Suppressor macrophage (primary cell): Measurements from ENCODE around the gene TMEM54.

ENCODE experiments used
- DNase-seq, 4 experiments: peaks; one replicate each; pipeline ENCODE4 v3.0.0-alpha.2; 2020 to 2022
- total RNA-seq, 17 experiments: gene quantifications; one replicate each; lab custom pipeline; 2026; ENCODE audit warnings: mixed read lengths in 6 of 17, inconsistent platforms in 3 of 17; lab: John Stamatoyannopoulos, UW

Gene TMEM54
- 0.04 to 10.0 (median 0.77) reads per million in 17 experiments for total RNA-seq

- DNase-seq, result peak; percentile 4 to 57 (median 27)
These were observed at the start of gene TMEM54 for GRCh38 chr1:32900956-32901822. TMEM54 (minus strand) TSS chr1:32901389; CDS start chr1:32901238, 151 bp downstream.

- no peak for DNase-seq
These were observed 48.3 kb upstream of the TMEM54 start for GRCh38 chr1:32949519-32949918.

- DNase-seq, result no peak
These were observed 47.7 kb upstream of the TMEM54 start for GRCh38 chr1:32948905-32949304.

GRCh38 chr1:32948390-32948722 is 47.2 kb upstream of the TMEM54 start:
- DNase-seq, result no peak

GRCh38 chr1:32947669-32948389 is 46.6 kb upstream of the TMEM54 start:
- no peak for DNase-seq

- no peak for DNase-seq
These were observed 45.2 kb upstream of the TMEM54 start for GRCh38 chr1:32946413-32946812.

- DNase-seq, result no peak
These were observed 43.0 kb upstream of the TMEM54 start for GRCh38 chr1:32944180-32944579.

- DNase-seq, result peak; percentile 79 to 94 (median 88)
These were observed 38.6 kb upstream of the TMEM54 start for GRCh38 chr1:32939655-32940371.

- no peak for DNase-seq
These were observed 35.9 kb upstream of the TMEM54 start for GRCh38 chr1:32937061-32937460.

- DNase-seq, result peak in 2 of 4 experiments; percentile 43 to 46
These were observed 33.3 kb upstream of the TMEM54 start for GRCh38 chr1:32934535-32934934.

- DNase-seq, result no peak
These were observed 32.6 kb upstream of the TMEM54 start for GRCh38 chr1:32933742-32934322.

- DNase-seq, result no peak
These were observed 30.6 kb upstream of the TMEM54 start for GRCh38 chr1:32931760-32932159.

GRCh38 chr1:32929366-32929765 is 28.2 kb upstream of the TMEM54 start:
- DNase-seq, result no peak

- DNase-seq, result no peak
These were observed 27.5 kb upstream of the TMEM54 start for GRCh38 chr1:32928715-32929114.

GRCh38 chr1:32928285-32928684 is 27.1 kb upstream of the TMEM54 start:
- DNase-seq, result no peak

- no peak for DNase-seq
These were observed 26.3 kb upstream of the TMEM54 start for GRCh38 chr1:32927441-32927840.

- DNase-seq, result no peak
These were observed 25.4 kb upstream of the TMEM54 start for GRCh38 chr1:32926562-32926961.

GRCh38 chr1:32925403-32926162 is 24.4 kb upstream of the TMEM54 start:
- DNase-seq, result peak in 3 of 4 experiments; percentile 16 to 43 (median 28)

GRCh38 chr1:32924881-32925344 is 23.7 kb upstream of the TMEM54 start:
- peak in 1 of 4 experiments; percentile 26 for DNase-seq

- DNase-seq, result peak; percentile 37 to 65 (median 54)
These were observed 19.6 kb upstream of the TMEM54 start for GRCh38 chr1:32920833-32921232.

- DNase-seq, result no peak
These were observed 18.9 kb upstream of the TMEM54 start for GRCh38 chr1:32919811-32920733.
